ENCODE results near the gene POLR3K.
"Not testable (repeated sequence)": the region's sequence is repeated elsewhere in the genome, so short reads cannot be mapped to it uniquely, and the experiment has no call there.

DNA sequence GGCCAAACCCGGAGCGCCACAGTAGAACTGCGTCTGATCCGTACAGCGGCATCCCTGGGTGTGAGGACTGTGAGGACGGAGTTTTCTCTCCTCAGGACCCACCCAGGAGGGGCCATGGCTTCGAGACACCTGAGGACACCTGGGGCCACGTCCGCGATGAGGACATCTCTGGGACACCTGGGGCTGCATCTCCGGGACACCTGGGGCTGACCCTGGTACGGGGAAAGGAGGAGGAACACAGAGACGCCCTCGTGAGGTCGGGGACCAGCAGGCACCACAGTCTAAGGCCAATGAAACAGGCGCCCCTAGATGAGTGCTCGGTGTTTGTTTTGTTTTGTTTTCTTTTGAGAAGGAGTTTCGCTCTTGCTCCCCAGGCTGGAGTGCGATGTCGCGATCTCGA lies 29.3 kb downstream of the POLR3K start:
- TF ChIP-seq, protein P1, sequence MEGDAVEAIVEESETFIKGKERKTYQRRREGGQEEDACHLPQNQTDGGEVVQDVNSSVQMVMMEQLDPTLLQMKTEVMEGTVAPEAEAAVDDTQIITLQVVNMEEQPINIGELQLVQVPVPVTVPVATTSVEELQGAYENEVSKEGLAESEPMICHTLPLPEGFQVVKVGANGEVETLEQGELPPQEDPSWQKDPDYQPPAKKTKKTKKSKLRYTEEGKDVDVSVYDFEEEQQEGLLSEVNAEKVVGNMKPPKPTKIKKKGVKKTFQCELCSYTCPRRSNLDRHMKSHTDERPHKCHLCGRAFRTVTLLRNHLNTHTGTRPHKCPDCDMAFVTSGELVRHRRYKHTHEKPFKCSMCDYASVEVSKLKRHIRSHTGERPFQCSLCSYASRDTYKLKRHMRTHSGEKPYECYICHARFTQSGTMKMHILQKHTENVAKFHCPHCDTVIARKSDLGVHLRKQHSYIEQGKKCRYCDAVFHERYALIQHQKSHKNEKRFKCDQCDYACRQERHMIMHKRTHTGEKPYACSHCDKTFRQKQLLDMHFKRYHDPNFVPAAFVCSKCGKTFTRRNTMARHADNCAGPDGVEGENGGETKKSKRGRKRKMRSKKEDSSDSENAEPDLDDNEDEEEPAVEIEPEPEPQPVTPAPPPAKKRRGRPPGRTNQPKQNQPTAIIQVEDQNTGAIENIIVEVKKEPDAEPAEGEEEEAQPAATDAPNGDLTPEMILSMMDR (IDR thresholded peaks at IDR 0.05), result not testable (repeated sequence)
- not testable (repeated sequence) for TF ChIP-seq POLR2A, EP300 (IDR thresholded peaks at IDR 0.05)
